K562 treated with DMSO at 1 percent for 48 hours (cell line): ENCODE data around the gene POLR1E. TPM values are rescaled to one million over a fixed set of nuclear protein-coding genes. Genes with fewer than 3 reads are reported as not detected.

Source experiments
- total RNA-seq: library from RNA; unstranded; fragments of 300-600 nt; gene quantifications from 2 replicates; pipeline ENCODE4 v1.2.3, GENCODE V29; 2022; ENCODE audit warnings: low replicate concordance; ENCODE audit errors: extremely low read depth

The POLR1E gene, protein sequence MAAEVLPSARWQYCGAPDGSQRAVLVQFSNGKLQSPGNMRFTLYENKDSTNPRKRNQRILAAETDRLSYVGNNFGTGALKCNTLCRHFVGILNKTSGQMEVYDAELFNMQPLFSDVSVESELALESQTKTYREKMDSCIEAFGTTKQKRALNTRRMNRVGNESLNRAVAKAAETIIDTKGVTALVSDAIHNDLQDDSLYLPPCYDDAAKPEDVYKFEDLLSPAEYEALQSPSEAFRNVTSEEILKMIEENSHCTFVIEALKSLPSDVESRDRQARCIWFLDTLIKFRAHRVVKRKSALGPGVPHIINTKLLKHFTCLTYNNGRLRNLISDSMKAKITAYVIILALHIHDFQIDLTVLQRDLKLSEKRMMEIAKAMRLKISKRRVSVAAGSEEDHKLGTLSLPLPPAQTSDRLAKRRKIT
- total RNA-seq, result not detected in 2 replicates

DNA sequence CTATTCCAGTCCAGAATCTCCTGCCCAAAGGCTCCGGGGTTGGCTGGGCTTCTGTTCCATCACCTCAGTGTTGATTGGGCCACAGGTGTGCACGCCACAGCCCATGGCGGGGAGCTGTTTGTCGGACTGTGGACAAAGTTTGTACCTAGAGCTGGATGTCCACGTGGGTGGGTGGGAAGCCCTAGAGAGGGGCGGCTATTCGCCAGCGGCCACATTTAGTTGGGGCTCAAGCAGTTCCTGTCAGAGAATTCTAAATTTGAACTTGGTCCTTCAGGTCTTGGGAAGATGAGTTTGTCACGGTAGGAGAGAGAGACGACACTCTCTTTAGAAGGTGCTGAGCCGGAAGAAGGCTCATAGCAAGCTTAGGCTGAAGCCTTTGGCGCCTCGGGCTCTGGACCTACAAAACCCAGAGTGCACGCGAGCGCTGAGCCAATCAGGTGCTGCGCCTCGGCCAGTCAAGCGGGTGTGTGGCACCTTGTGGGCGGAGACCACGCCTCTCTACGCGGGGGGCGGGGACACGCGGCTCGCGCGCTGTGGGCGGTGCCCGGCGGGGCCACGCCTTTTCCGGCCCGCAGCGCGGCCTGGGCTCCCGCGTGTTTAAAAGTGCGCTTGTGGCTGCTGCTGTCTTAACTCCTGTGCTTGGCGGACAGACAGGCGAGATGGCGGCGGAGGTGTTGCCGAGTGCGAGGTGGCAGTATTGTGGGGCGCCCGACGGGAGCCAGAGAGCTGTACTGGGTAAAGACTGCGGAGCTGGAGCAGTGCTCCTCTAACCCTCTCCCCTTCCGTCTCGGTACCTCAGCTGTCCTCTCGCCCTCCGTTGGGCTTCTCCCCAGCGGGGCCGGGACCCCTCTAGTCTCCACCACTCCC, at the start of gene POLR1E:
Gene POLR1E (plus strand): TSS at position 560 of the 867 bp plus-strand sequence. CDS start 100 bp downstream, at position 660.

GRCh38 chr9:37465249-37466036, 20.3 kb upstream of the POLR1E start, which contains the start of gene ZBTB5:
Gene ZBTB5 (minus strand): TSS chr9:37465450. CDS start chr9:37442551, 22,899 bp downstream.

Other genes starting within 250 kb of the POLR1E start
- not detected in 2 replicates for gene GRHPR, start 63.3 kb upstream of the POLR1E start, total RNA-seq
- gene ZBTB5, start 20.5 kb upstream of the POLR1E start, total RNA-seq, result not detected in 2 replicates
- gene FBXO10, start 90.4 kb downstream of the POLR1E start, total RNA-seq, result not detected in 2 replicates
- gene TOMM5, start 106.6 kb downstream of the POLR1E start, total RNA-seq, result not detected in 2 replicates
- gene FRMPD1, start 165.0 kb downstream of the POLR1E start, total RNA-seq, result not detected in 2 replicates